ENCODE data around the gene CTDSPL.
"Not testable (repeated sequence)": the region's sequence is repeated elsewhere in the genome, so short reads cannot be mapped to it uniquely, and the experiment has no call there.

Gene CTDSPL

DNA sequence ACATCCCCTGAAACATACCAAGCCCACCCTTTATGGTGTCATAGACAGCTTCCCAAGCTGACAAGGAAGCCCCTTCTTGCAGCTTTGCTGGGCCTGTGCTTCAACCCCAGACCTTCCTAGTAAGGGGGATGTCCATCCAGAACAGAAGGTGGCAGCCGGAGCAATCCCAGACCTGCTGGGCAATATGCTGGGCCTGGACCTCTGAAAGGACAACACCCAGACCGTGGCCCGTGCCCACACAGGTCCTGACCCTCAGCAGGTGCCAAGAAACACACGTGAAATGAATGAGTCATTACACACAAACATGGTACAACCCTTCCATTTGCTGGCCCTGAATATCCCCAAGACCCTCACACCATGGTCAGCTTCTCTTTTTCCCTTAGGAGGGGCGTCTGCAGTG lies 109.1 kb downstream of the CTDSPL start:
- no peak for DNase-seq

DNA sequence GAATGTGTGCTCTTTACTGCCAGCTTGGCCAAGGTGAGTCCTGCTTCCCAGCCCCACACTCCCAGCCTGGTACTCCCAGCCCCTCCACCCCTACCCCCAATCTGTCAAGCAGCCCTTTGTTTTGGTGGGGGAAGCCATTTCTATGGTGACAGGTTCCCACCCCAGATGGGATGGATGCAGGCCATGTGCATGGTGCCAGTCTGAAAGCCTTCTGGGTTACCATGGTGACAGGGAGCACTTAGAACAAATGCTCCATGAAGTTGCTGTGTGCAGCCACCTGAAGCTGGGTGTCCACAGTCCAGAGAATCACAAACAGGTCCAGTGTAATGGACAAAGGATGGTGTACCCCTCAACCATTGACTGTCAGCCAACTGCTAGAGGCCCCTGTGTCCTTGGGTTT lies 109.8 kb downstream of the CTDSPL start:
- DNase-seq, result peak; percentile 7 to 25

DNA sequence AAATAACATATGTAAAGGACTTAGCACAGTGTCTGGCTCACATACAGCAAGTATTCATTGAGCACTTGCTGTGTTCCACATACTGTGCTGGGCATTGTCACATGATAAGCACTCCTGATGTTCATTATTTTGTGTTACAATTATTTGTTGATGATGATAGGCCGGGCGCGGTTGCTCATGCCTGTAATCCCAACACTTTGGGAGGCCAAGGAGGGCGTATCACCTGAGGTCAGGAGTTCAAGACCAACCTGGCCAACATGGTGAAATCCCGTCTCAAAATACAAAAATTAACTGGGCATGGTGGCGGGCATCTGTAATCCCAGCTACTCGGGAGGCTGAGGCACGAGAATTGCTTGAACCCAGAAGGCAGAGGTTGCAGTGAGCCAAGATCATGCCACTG lies 110.4 kb downstream of the CTDSPL start:
- not testable (repeated sequence) for DNase-seq

GRCh38 chr3:37973246-37974054 lies 111.8 kb downstream of the CTDSPL start:
- peak; percentile 13 to 68 for DNase-seq

DNA sequence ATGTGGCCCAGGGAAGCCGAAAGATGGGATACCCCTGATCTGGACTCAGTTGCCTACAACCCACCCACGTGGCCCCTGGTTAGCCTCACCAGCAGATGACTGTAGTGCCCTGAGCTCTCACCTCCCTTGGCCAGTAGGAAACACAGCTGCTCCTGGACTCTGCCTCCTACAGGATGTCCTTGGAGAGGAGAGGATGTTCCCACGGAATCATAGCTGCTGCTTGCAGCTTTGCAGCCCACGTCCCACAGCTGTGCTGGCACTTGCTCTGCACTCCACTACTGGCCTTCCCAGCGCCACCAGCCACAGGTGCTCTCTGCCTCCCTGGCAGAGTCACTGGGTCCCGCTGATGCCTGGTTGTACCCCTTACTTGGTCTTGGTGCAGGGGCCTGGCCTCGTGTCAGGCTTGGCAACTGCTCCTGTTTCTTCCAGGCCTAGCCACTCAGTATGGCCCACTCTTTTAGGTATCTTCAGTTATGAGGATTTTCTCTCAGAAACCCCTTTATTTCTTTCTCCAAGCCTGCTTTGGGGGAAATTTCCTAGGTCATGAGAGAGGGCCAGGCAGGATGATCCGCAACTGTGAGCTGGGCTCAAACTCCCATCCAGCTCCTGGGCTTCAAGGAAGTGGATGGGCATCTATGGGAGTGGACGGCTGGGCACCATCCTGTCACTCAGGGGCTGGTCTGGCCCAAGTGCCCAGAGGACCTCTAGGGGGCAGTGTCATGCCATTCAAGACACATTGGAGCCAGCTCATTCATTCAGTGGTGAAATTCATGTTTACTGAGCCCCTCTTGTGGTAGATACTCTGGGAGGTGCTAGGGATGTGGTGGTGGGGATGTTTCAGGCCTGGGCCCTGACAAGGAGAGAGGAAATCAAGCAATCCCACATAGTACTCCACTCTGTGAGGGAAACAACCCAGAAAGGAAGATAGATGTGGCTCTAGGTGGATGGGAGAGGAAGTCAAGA lies 112.7 kb downstream of the CTDSPL start:
- peak in 1 of 2 experiments; percentile 32 for DNase-seq

DNA sequence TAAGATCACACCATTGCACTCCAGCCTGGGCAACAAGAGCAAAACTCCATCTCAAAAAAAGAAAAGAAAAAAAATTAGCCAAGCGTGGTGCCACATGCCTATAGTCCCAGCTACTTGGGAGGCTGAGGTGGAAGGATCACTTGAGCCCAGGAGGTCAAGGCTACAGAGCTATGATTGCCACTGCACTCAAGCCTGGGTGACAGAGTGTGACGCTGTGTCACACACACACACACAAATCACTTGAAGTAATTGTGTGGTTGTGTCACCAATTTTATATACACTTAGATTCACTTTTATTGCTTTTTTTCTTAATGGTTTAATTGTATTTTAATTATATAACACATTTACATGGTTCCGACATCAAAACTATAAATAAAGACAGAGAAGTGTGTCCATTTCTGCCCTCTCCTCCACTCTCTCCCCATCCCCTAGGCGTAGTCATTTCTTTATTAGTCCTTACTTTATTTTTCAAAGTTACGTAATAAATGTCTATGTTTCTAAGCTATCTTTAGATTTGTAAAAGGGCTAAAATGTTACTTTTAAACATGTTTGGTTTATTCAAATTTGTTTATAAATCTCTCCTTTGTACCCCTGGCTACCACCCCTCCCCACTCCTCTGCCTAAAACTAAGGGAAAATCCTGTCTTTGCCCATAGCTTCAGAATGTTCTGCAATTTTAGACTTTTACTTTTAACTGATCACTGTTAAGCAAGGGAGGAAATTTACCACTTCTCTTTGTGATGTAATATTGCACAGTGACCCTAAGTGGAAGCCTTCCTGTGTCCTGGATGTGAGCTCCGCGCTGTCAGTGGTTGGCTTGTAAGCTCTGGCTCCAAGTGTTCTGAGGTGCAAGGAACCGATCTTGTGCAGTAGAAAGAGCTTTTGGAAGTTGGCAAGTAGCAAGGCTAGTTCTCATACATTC lies 118.1 kb downstream of the CTDSPL start:
- DNase-seq, result no peak

DNA sequence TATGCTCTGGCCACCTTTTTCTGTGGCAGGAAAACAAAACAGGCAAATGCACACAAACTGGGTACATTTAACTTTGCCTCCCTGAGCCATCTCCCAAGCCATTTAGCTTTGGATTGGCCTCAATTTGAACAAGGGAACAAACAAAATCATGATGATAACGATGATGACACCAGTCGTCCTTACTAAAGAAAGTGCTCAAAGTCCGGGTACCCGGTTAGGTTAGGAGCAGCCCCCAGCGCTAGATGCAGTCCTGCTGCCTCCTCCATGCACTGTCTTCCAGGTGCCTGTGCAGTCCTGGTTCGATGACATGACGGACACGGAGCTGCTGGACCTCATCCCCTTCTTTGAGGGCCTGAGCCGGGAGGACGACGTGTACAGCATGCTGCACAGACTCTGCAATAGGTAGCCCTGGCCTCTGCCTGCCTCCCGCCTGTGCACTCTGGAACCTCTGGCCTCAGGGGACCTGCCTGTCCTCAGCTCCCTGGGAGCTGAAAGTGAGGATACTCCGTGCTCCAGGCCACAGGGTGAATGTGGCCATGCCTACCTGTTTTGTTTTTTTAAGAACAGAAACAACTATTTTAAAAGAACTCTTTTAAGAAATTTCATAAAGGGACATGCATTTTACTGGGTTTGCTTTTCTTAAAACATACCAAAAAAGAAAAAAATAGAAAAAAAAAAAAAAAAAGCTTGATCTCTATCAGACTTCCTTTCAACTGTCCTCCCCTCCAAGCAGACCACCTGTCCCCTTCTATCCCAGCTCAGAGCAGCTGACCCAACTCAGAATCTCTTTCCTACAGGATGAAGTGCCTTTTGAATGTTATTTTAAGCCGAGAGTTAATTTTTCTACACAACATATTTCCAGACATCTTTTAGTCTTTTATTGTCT lies 119.0 kb downstream of the CTDSPL start:
- DNase-seq, result no peak

- DNase-seq, result no peak
Observed at GRCh38 chr3:37981348-37981664, 119.6 kb downstream of the CTDSPL start.

DNA sequence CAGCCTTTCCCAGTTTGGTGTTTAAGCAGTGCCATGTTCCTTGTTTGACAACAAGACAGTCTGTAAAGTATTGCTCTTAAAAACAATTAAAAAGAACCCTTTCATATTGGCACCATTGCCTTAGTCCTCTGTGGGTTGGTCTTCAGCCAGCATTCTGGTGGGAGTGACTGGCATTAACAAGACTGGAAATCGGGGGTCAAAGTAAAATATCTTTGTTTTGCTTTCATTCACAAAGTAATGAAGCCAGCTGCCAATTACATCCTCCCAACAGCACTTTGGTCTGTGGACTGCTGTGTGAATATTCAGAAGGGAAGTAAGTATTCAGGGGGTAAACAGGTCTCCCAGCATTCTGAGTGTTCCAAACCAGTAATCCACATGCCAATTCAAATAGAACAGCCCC lies 120.7 kb downstream of the CTDSPL start:
- DNase-seq, result no peak

DNA sequence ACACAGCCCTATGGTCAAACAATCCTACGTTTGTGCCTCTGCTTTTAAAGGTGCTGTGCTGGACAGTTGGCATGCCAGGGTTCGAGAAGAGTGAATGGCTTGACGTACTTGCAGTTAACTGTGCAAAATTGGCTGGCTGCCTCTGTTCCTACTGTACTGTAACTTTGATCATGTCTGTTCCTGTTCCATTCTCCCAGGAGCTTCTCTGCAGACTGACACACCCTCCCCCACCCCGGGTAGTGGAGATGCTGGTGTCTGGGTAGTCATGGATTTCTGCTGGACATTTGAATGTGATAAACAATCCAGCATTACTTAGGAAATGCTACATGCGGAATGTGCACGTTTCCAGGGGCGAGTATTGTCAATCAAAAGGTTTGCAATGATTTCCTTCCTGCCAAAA lies 122.4 kb downstream of the CTDSPL start:
- no peak for DNase-seq

DNA sequence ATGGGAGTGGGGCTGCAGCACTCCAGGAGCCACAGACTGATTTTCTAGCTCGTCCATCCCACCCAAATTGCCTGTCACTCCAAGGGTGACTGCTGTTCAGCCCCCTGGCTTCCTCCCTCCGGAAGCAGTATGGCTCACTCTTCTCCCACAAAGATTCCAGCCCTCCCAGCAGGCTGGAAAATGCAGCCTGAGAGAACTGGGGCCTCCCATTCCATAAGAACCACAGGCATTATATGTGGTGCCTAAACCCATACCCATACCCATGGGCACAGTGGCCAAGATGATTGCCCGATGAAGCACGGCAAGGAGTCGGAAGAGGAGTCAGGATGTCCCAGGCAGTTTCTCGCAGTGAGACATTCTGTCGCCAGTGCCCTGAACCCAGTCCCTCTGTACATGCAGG lies 122.9 kb downstream of the CTDSPL start:
- no peak for DNase-seq

DNA sequence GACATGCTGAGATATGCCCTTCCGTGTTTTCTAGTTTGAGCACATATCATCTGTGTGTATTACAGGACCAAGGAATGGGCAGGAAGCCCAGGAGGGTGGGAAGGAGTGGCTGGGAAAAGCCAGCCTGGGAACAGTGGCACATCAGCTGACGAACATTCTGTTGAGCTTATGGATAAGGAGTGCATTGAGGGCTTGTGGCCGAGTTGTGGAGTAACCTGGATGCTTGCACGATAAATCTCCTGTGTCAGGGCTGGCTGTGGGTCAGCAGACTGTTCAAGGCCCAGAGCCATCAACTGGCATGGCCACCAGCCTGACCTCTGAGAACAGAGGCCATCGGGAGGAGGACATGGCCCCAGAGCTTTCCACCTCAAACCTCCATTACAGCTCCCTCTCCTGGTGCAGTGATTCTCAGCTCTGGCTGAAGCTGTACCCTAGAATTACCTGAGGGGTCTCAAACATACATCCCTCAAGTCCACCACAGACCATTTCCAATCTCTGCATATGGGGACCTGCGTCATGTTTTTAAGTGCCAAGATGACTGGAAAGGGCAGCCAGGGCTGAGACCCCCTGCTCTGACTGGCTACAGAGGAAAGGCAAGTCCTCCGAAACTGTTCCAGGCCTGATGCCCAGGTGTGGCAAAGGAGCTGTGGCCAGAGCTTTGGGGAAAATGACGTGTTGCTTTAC lies 124.1 kb downstream of the CTDSPL start:
- DNase-seq, result no peak

DNA sequence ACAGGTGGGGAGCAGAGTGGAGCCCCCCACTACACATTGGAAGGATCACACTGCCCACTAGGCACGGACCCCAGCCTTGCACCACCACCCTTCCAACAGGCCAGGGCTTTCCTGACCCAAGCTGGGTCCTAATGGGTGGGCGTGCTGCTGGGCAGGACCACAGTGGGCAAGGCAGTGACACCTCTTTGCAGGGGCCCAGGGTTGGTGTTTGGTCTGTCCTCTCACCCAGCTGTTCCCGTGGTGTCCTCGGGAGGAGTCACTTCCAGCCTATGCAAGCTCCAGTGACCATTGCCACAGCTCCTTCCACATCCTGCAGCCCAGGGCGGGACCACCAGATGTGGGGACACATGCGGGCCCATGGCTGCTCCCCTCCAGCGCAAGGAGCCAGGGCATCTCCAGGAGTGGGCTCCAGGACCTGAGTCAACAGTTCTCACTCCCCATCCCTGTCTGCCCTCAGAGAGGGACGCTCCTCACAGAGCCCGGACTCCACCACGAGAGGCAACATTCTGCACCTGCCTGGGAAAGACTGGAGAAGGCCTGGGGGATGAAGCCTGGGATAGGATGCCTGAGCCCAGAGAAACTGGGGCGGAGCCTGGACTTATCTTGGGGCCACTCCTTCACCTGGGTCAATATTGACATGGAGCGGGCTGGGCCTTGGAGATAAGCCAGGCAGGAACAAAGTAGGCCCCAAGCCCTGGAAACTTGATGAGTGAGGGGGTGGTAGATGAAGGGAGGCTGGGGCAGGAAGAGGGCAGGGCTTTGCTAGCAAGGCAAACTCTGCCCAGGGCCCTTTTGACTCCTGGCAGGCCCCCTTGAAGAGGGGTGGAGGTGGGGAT lies 125.0 kb downstream of the CTDSPL start:
- DNase-seq, result no peak

- DNase-seq, result no peak
Observed at GRCh38 chr3:37987315-37987697, 125.6 kb downstream of the CTDSPL start.

GRCh38 chr3:37987751-37988179 lies 126.1 kb downstream of the CTDSPL start:
- no peak for DNase-seq

DNA sequence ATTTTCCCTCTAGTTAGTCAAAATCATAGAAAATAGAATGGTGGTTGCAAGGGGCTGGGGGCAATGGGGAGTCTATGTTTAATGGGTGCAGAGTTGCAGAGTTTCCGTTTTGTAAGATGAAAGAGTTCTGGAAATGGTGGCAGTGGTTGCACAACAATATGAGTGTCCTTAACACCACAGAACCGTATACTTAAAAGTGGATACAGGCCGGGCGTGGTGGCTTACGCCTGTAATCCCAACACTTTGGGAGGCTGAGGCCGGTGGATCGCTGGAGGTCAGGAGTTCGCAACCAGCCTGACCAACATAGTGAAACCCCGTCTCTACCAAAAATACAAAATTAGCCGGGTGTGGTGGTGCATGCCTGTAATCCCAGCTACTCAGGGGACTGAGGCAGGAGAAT lies 126.7 kb downstream of the CTDSPL start:
- DNase-seq, result not testable (repeated sequence)

GRCh38 chr3:37988931-37989525 lies 127.3 kb downstream of the CTDSPL start:
- DNase-seq, result no peak

- DNase-seq, result no peak
Observed at GRCh38 chr3:37989821-37990480, 128.3 kb downstream of the CTDSPL start.

- no peak for DNase-seq
Observed at GRCh38 chr3:37990527-37990926, 128.8 kb downstream of the CTDSPL start, which contains the start of gene VILL. VILL (plus strand) TSS chr3:37990786; CDS start chr3:37993673, 2,887 bp downstream.

All from NCI-H446 (cell line).